T-helper 1 cell treated with Interleukin-12 subunit alpha and Interleukin-12 subunit beta and Interleukin-4 antibody, amounts not matched to agents 30 ng/mL and 1 ng/mL, for 36 hours (primary cell): ENCODE data around the gene JAML. TPM values are rescaled to one million over a fixed set of nuclear protein-coding genes. Genes with fewer than 3 reads are reported as not detected.

ENCODE experiments used
- intact Hi-C: fragments of 100-400 bp; cut with micrococcal nuclease; formaldehyde crosslinking; loops from one replicate; pipeline ENCODE4 v1.15.1; 2024
- total RNA-seq: library from RNA; stranded (reverse); gene quantifications from 2 replicates; pipeline ENCODE4 v1.2.3, GENCODE V29; 2022

The JAML gene, protein sequence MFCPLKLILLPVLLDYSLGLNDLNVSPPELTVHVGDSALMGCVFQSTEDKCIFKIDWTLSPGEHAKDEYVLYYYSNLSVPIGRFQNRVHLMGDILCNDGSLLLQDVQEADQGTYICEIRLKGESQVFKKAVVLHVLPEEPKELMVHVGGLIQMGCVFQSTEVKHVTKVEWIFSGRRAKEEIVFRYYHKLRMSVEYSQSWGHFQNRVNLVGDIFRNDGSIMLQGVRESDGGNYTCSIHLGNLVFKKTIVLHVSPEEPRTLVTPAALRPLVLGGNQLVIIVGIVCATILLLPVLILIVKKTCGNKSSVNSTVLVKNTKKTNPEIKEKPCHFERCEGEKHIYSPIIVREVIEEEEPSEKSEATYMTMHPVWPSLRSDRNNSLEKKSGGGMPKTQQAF
- total RNA-seq = 53.1 and 55.6 TPM in 2 replicates

GRCh38 chr11:118224511-118225188, at the start of gene JAML:
Gene JAML, minus strand, starts transcription at chr11:118225011. Its CDS starts 10,145 bp downstream, at chr11:118214866.
- intact Hi-C loops = loop anchor here (1.0 to 5.0 kb wide), 11 partner anchors 7 to 407 kb away; partner anchors contain the start of genes CD3E, IL10RA and MPZL3

DNA sequence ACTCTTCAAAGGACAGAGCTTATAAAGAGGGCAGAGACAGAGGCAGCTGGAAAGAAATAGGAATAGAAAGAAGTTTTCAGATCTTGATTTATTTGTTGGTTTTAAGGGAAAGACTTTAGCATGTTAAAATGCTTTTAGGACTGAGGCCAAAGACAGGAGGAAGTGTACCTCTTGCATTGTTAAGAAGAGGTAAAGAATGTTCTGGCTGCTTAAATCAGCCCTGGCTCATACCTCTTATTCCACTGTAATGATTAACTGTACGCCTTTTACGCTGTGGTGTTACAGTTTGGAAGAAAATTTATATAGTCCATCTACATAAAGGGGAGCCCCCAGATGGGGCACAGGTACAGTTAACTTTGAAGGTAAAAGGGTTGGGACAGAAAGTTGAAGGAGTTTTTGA, 49.4 kb upstream of the JAML start:
- intact Hi-C loops = no loop called here

DNA sequence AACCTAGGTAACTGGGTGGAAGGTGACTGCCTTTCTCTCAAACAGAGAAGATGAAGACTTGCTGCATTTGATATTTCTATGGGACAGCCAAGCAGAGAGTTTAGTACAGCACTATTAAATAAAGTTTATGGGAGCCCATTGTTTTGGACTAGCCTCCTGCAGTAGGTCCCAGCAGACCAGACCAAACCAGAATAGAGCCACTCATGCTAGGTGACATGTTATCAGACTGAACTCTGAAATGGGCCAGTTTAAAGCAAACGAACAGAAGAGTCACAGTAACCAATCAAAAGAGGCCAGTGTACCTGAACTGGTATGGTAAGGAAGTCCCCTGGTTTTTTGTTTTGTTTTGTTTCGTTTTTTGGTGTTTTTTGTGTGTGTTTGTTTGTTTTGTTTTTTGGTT, 47.2 kb upstream of the JAML start:
- intact Hi-C loops = no loop called here

GRCh38 chr11:118267486-118267885, 42.7 kb upstream of the JAML start:
- intact Hi-C loops = no loop called here

DNA sequence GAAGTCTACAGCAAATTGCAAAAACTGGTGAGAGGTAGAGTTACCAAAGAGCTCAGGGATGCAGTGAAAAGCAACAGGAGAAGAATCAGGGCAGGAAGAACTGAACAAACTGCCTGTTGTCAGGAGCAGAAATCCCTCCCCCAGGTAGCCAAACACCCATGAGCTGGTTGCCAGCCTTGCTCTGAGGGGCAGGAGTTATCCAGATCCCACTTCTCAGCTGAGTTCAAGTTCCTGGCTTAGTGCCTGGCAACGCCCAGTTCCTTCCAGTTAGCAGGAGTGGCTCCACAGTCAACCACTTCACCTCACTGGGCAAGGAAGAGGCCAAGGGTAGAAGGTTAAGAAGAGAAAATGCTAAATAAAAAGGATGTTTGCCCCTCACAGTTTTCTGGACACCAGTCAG, 41.1 kb upstream of the JAML start:
- intact Hi-C loops = no loop called here

DNA sequence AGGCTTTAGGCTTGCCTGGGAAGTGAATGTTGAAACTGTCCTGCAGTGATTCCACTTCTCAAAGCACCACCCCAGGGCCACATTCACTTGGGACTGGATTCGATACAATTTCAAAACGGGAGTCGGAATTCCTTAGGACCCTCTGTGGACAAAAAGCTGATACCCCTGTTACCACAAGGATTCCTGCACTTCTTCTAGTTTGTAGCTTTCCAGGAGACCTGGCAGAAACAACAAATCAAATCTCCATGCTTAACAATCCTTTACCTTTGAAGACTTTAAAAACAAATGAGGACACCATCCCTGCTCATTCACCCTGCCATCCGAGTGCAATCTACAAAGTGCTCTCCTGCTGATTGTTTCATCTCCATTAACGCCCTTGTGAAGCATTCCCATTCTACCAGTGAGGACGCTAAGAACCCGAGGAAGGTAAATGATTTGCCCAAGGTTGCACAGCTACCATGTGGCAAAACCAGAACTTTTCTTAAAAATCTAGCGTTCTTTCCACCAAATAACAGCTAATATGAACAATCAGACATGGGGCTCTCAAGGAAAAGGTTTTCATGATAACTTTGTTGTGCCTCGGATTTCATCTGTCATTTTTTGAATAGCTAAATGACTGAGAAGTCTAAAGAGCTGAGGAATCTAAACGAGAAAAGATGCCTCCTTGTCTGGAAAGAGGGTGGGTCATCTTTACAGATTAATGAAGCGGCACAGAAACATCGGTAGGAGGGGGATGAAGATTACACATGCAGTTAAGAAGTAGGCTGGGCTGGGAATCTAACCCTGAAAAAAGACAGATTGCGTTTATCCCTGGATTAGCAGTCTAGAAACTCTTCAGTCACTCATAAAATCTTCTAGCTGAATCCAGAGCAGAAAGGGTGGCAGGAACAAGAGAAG, 40.0 kb upstream of the JAML start:
- intact Hi-C loops = no loop called here

- intact Hi-C loops = no loop called here
Observed at GRCh38 chr11:118263695-118264568, 39.1 kb upstream of the JAML start, which contains the start of gene MPZL2. Gene MPZL2, minus strand, starts transcription at chr11:118264297. Its CDS starts 144 bp downstream, at chr11:118264153.

DNA sequence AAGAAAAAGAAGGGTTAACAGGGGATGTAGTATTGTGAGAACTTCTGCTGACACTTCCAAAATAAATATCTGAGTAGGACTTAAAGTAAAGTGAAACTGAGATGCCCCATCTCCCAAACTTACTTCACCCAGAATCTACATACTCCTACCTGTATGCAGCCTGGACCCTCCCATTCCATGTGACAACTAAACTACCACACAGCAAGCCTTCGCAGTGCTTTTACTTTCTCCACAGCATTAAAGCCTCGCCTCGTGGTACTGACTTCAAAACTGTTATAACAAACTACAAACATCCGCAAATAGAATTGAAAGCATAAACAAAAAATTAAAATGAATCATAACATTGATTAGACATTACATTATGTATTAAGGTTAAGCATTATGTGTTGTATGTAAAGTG, 38.3 kb upstream of the JAML start:
- intact Hi-C loops = no loop called here

DNA sequence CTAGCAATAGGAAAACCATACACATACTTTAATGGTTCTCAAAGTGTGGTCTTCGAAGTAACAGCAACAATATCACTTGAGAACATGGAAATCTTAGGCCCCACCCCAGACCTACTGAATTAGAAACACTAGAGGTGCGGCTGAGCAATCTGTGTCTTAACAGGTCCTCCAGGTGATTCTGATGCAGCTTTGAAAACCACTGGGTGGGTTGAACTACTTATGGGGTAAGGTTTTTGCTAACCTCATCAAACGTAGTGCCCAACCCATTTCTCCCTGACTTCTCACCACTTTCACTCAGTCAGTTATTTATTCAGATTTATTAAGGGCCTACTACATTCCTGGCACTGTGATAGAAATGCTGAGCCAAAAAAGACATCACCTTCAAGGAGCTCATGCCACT, 35.5 kb upstream of the JAML start:
- intact Hi-C loops = no loop called here

GRCh38 chr11:118259138-118259537, 34.3 kb upstream of the JAML start:
- intact Hi-C loops = loop anchor here (5.0 kb wide), 1 partner anchor 33 kb away; no protein-coding TSS in a partner anchor

- intact Hi-C loops = loop anchor here (5.0 kb wide), 1 partner anchor 34 kb away; no protein-coding TSS in a partner anchor
Observed at GRCh38 chr11:118258410-118258809, 33.6 kb upstream of the JAML start.

GRCh38 chr11:118252688-118253087, 27.9 kb upstream of the JAML start:
- intact Hi-C loops = loop anchor here (1.0 to 5.0 kb wide), 6 partner anchors 24 to 540 kb away; partner anchors contain the start of gene DDX6

DNA sequence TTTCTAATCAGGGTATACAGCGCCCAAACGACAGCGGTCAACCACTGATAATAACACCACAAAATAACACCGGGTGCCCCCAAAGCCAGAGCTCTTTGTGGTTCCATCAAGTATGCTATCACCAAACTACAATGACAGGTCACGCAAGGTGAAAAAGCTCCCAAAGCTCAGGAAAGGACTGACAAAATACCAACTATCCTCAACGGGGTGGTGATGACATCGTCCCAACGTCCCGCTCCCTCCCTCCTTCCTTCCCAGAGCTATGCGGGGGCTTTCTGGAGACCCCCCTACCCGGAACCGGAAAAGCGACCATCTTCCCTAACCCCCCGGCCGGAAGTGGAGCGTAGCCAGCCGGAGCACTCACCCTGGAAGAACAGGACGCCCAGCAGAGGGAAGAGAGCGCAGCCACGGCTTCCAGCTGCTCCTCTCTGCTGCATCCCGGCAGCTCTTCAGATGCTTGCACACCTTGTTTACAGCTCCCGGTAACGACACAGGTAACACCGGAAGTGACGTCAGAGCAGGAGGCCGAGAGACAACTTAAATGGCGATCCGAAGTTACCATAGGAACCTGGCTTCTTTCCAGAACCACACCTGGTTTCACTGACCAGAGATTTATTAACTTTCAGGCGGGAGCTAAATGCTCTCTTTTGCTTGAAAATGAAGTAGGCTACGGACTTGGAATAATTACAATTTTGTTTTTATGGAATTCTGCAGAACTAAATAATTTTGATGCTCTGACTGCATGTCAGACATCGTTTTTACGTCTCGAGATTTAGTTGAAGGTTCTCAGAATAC, 27.2 kb upstream of the JAML start, which contains the start of gene MPZL3:
Gene MPZL3 (minus strand): TSS at position 508 of the 795 bp plus-strand sequence. CDS start 71 bp downstream, at position 437.
- intact Hi-C loops = loop anchor here (1.0 to 5.0 kb wide), 8 partner anchors 11 to 540 kb away; partner anchors contain the start of gene DDX6

DNA sequence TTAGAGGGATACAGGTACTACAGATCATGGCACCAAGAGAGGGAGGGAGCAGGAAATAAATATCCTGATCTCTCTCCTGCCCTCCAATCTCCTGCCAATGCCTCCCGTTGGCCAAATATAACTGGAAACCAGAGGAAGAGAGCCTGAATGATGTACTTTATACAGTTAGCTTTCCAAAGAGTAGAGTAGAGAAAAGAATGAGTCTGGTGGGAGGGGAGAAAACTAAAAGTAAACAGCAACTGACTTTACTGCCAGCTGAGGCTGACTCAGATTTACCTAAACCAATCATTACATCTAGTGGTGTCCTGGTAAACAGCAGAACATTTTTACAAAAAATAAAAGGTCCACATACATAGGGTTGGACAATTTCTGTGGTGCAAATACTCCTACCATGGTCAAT, 22.2 kb upstream of the JAML start:
- intact Hi-C loops = loop anchor here (1.0 kb wide), 1 partner anchor 30 kb away; no protein-coding TSS in a partner anchor

DNA sequence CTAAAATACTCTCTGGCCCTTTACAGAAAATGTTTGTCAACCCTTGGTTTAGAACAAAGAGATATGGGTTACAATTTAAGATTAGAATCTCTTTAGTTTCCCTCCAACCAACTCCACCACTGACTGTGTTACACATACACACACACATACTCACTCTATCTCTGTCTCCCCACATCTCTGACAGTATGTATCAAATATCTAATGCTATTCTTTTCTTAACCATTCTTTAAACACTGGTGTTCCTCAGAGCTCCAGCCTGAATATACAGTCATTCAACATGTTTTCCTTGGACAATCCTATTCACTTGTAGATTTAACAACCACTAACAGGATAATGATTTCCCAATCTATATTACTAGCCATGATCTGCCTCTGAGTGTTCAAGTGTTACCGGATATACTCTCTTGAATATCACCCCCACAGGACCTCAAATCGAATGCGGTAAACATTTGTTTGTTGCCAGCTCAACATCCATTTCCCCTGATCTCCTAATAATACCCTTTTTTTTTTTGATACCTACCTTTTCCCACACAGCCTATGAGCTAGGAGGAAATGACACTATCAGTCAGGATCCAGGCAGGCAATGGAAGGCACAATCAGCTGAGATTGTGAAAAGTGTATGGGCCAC, 21.2 kb upstream of the JAML start:
- intact Hi-C loops = no loop called here

GRCh38 chr11:118243993-118244762, 19.4 kb upstream of the JAML start:
- intact Hi-C loops = loop anchor here (5.0 kb wide), 3 partner anchors 113 to 1012 kb away; partner anchors contain the start of genes KMT2A, PCSK7, RNF214 and UBE4A

- intact Hi-C loops = loop anchor here (5.0 kb wide), 3 partner anchors 114 to 1011 kb away; partner anchors contain the start of genes KMT2A, PCSK7, RNF214 and UBE4A
Observed at GRCh38 chr11:118243161-118243560, 18.4 kb upstream of the JAML start.

DNA sequence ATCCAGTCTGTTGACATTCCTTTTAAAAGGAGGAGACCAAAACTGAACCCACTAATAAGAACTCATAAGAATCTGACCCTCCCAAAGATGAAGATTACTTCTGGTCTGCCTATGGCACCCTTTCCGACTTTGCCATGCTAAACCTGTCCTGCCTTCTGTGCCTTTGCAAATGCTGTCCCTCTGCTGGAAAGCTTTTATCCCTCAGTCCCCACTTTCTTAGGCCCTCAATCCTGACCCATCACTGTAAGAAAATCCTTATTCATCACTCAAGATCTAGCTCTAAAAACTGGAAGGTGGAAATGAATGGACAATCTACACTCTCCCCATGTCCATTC, 16.9 kb upstream of the JAML start:
- intact Hi-C loops = loop anchor here (1.0 to 5.0 kb wide), 9 partner anchors 10 to 1009 kb away; partner anchors contain the start of genes KMT2A, PCSK7, RNF214 and UBE4A
